ENCODE measurements around the gene NAA80.

DNA sequence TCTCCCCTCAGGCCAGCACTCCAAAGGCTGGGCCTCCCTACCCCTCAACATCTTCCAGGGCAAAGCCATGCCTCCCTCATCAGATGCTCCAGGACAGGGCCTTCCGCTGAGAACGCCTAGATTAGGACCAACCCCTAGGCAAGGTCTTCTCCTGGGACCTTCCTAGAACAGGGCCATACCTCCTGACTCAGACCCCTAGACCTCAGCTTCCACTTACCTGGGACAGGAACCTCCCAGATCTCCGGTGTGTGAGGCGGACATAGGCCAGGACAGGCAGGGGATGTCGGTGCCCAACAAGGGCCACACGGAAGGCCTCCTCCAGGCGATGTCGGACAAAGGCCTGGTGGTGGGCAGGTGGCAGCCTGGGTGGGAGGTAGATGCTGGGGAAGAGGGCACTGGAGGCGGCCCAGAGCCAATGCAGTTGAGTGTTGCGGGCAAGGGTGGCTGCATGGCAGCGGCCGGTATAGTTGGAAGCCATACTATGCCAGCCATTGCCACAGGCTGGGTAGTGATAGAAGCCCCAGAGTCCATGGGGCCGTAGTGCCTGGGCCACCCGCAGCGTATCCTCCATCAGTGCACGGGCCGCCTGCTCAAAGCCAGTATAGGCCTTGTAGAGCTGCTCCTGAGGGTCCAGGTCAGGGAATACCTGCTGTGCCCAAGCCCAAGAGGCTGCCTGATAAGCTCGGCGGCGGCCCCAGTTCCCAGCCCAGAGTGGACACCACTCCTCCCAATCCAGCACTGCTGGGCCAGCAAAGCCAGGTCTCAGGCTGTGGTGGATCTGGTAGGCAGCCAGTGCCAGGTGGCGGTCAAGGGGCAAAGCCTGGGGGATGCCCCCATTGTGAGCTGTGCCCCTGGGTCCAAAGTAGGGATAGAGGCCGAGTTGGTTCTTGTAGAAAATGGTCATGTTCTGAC, 4.5 kb downstream of the NAA80 start:
- TF ChIP-seq EGR1 (IDR thresholded peaks at IDR 0.05) (no peak), CEBPB (IDR thresholded peaks at IDR 0.05) (no peak), CREB1 (IDR thresholded peaks at IDR 0.05; ENCODE audit: low read depth) (no peak), TEAD4 (IDR thresholded peaks at IDR 0.05) (no peak), TCF12 (IDR thresholded peaks at IDR 0.05; ENCODE audit: low read depth) (no peak), RAD21 (IDR thresholded peaks at IDR 0.05; ENCODE audit: low read depth) (no peak), TAF1 (IDR thresholded peaks at IDR 0.05; ENCODE audit: low read depth) (no peak), YY1 (IDR thresholded peaks at IDR 0.05; ENCODE audit: low read depth) (no peak), EP300 (IDR thresholded peaks at IDR 0.05; ENCODE audit: borderline replicate concordance) (no peak), NFIC (IDR thresholded peaks at IDR 0.05) (no peak)
- TF ChIP-seq, protein P1, sequence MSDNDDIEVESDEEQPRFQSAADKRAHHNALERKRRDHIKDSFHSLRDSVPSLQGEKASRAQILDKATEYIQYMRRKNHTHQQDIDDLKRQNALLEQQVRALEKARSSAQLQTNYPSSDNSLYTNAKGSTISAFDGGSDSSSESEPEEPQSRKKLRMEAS (IDR thresholded peaks at IDR 0.05): no peak
- TF ChIP-seq, protein P2, sequence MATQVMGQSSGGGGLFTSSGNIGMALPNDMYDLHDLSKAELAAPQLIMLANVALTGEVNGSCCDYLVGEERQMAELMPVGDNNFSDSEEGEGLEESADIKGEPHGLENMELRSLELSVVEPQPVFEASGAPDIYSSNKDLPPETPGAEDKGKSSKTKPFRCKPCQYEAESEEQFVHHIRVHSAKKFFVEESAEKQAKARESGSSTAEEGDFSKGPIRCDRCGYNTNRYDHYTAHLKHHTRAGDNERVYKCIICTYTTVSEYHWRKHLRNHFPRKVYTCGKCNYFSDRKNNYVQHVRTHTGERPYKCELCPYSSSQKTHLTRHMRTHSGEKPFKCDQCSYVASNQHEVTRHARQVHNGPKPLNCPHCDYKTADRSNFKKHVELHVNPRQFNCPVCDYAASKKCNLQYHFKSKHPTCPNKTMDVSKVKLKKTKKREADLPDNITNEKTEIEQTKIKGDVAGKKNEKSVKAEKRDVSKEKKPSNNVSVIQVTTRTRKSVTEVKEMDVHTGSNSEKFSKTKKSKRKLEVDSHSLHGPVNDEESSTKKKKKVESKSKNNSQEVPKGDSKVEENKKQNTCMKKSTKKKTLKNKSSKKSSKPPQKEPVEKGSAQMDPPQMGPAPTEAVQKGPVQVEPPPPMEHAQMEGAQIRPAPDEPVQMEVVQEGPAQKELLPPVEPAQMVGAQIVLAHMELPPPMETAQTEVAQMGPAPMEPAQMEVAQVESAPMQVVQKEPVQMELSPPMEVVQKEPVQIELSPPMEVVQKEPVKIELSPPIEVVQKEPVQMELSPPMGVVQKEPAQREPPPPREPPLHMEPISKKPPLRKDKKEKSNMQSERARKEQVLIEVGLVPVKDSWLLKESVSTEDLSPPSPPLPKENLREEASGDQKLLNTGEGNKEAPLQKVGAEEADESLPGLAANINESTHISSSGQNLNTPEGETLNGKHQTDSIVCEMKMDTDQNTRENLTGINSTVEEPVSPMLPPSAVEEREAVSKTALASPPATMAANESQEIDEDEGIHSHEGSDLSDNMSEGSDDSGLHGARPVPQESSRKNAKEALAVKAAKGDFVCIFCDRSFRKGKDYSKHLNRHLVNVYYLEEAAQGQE (IDR thresholded peaks at IDR 0.05; ENCODE audit: low read depth): no peak
- TF ChIP-seq, protein P3, sequence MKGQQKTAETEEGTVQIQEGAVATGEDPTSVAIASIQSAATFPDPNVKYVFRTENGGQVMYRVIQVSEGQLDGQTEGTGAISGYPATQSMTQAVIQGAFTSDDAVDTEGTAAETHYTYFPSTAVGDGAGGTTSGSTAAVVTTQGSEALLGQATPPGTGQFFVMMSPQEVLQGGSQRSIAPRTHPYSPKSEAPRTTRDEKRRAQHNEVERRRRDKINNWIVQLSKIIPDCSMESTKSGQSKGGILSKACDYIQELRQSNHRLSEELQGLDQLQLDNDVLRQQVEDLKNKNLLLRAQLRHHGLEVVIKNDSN (IDR thresholded peaks at IDR 0.05): no peak
